ENCODE data around the gene ZDHHC14.
"Not testable (repeated sequence)": the region's sequence is repeated elsewhere in the genome, so short reads cannot be mapped to it uniquely, and the experiment has no call there.

The ZDHHC14 gene

GRCh38 chr6:157676241-157676640 lies 295.3 kb downstream of the ZDHHC14 start:
- DNase-seq = no peak

- DNase-seq = no peak
Observed at GRCh38 chr6:157677235-157677634, 296.2 kb downstream of the ZDHHC14 start.

GRCh38 chr6:157679605-157680580 lies 298.9 kb downstream of the ZDHHC14 start:
- no peak for DNase-seq

- no peak for DNase-seq
Observed at GRCh38 chr6:157681041-157681650, 300.2 kb downstream of the ZDHHC14 start.

- DNase-seq = no peak
Observed at GRCh38 chr6:157682856-157683481, 302.0 kb downstream of the ZDHHC14 start.

- no peak for DNase-seq
Observed at GRCh38 chr6:157683707-157684106, 302.7 kb downstream of the ZDHHC14 start.

GRCh38 chr6:157684620-157685299 lies 303.8 kb downstream of the ZDHHC14 start:
- no peak for DNase-seq

GRCh38 chr6:157685596-157686280 lies 304.7 kb downstream of the ZDHHC14 start:
- DNase-seq = no peak

GRCh38 chr6:157688275-157688959 lies 307.4 kb downstream of the ZDHHC14 start:
- DNase-seq = no peak

GRCh38 chr6:157688960-157689599 lies 308.1 kb downstream of the ZDHHC14 start:
- DNase-seq = no peak

GRCh38 chr6:157689875-157690274 lies 308.9 kb downstream of the ZDHHC14 start:
- no peak for DNase-seq

- no peak for DNase-seq
Observed at GRCh38 chr6:157690441-157691210, 309.6 kb downstream of the ZDHHC14 start.

GRCh38 chr6:157691621-157692020 lies 310.6 kb downstream of the ZDHHC14 start:
- DNase-seq = not testable (repeated sequence)

- no peak for DNase-seq
Observed at GRCh38 chr6:157693867-157694266, 312.9 kb downstream of the ZDHHC14 start.

GRCh38 chr6:157695301-157696040 lies 314.5 kb downstream of the ZDHHC14 start:
- no peak for DNase-seq

GRCh38 chr6:157699777-157700636 lies 319.0 kb downstream of the ZDHHC14 start:
- DNase-seq = no peak

- DNase-seq = not testable (repeated sequence)
Observed at GRCh38 chr6:157706351-157706750, 325.4 kb downstream of the ZDHHC14 start.

GRCh38 chr6:157706883-157707282 lies 325.9 kb downstream of the ZDHHC14 start:
- no peak for DNase-seq

- DNase-seq = no peak
Observed at GRCh38 chr6:157707576-157707975, 326.6 kb downstream of the ZDHHC14 start.

Measured in NCI-H2107 (cell line).